H9 (cell line): ENCODE results near the gene SLC25A41. TPM values are rescaled to one million over a fixed set of nuclear protein-coding genes. Genes with fewer than 3 reads are reported as not detected.

ENCODE experiments used
- DNase-seq: peaks from one replicate; pipeline ENCODE4 v3.0.0-alpha.2; 2017
- H2AFZ ChIP-seq: one replicate; pipeline ENCODE4 v1.6.1; 2013; ENCODE audit warnings: mild to moderate bottlenecking, low read length, control low read depth, moderate library complexity
- H2AK5ac ChIP-seq: 2 replicates; pipeline ENCODE4 v1.6.1; 2013; ENCODE audit warnings: low read length, control low read depth, mixed read lengths; ENCODE audit not compliant: insufficient read length
- H2BK120ac ChIP-seq: one replicate; pipeline ENCODE4 v1.6.1; 2013; ENCODE audit warnings: low read depth, mild to moderate bottlenecking, low read length, control low read depth, inconsistent platforms; ENCODE audit not compliant: poor library complexity, severe bottlenecking
- H2BK12ac ChIP-seq: 2 replicates; pipeline ENCODE4 v1.6.1; 2013; ENCODE audit warnings: low read length, control low read depth, mixed read lengths, low read depth; ENCODE audit not compliant: insufficient read length
- H2BK15ac ChIP-seq: 2 replicates; pipeline ENCODE4 v1.6.1; 2013; ENCODE audit warnings: low read depth, low read length, control low read depth
- H2BK20ac ChIP-seq: one replicate; pipeline ENCODE4 v1.6.1; 2013; ENCODE audit warnings: low read depth, mild to moderate bottlenecking, low read length, control low read depth, inconsistent platforms; ENCODE audit not compliant: poor library complexity, severe bottlenecking
- H2BK5ac ChIP-seq: 2 replicates; pipeline ENCODE4 v1.6.1; 2013; ENCODE audit warnings: low read length, control low read depth, mixed read lengths; ENCODE audit not compliant: insufficient read length
- H3K14ac ChIP-seq: 2 replicates; pipeline ENCODE4 v1.6.1; 2013; ENCODE audit warnings: low read length, control low read depth; ENCODE audit not compliant: insufficient read depth
- H3K18ac ChIP-seq: 2 replicates; pipeline ENCODE4 v1.6.1; 2013; ENCODE audit warnings: low read depth, mild to moderate bottlenecking, mixed read lengths, low read length, control low read depth; ENCODE audit not compliant: insufficient read length
- H3K23ac ChIP-seq: 2 replicates; pipeline ENCODE4 v1.6.1; 2013; ENCODE audit warnings: low read length, control low read depth, mixed read lengths, low read depth; ENCODE audit not compliant: insufficient read length
- H3K23me2 ChIP-seq: 2 replicates; pipeline ENCODE4 v1.6.1; 2013; ENCODE audit warnings: low read depth, mild to moderate bottlenecking, mixed read lengths, low read length, control low read depth; ENCODE audit not compliant: insufficient read length, poor library complexity, severe bottlenecking
- H3K27ac ChIP-seq: 2 replicates; pipeline ENCODE4 v1.5.1; 2013; ENCODE audit warnings: low read length, control low read depth, mixed read lengths, low read depth; ENCODE audit not compliant: insufficient read length
- H3K27me3 ChIP-seq: 2 replicates; pipeline ENCODE4 v1.6.1; 2013; ENCODE audit warnings: low read length, control low read depth, inconsistent platforms; ENCODE audit not compliant: insufficient read depth
- H3K4ac ChIP-seq: 2 replicates; pipeline ENCODE4 v1.6.1; 2013; ENCODE audit warnings: low read depth, mild to moderate bottlenecking, control low read depth, inconsistent platforms, low read length, moderate library complexity
- H3K4me1 ChIP-seq: 2 replicates; pipeline ENCODE4 v1.6.1; 2013; ENCODE audit warnings: low read length, control low read depth, inconsistent platforms; ENCODE audit not compliant: insufficient read depth
- H3K4me2 ChIP-seq: 2 replicates; pipeline ENCODE4 v1.6.1; 2013; ENCODE audit warnings: low read length, control low read depth, mixed read lengths; ENCODE audit not compliant: insufficient read length, insufficient read depth
- H3K56ac ChIP-seq: 2 replicates; pipeline ENCODE4 v1.6.1; 2013; ENCODE audit warnings: low read depth, mild to moderate bottlenecking, mixed read lengths, low read length, control low read depth; ENCODE audit not compliant: insufficient read length
- H3K79me1 ChIP-seq: 2 replicates; pipeline ENCODE4 v1.6.1; 2013; ENCODE audit warnings: low read depth, mild to moderate bottlenecking, moderate library complexity, low read length, control low read depth, inconsistent platforms; ENCODE audit not compliant: insufficient read depth, poor library complexity, severe bottlenecking
- H3K79me2 ChIP-seq: 2 replicates; pipeline ENCODE4 v1.6.1; 2013; ENCODE audit warnings: low read length, control low read depth, inconsistent platforms; ENCODE audit not compliant: insufficient read depth
- H3K9ac ChIP-seq: 2 replicates; pipeline ENCODE4 v1.6.1; 2013; ENCODE audit warnings: low read length, control low read depth, mixed read lengths; ENCODE audit not compliant: insufficient read length; ENCODE audit errors: extremely low read depth
- H3K9me3 ChIP-seq: one replicate; pipeline ENCODE4 v1.6.1; 2013; ENCODE audit warnings: low read depth, low read length, inconsistent platforms; ENCODE audit not compliant: control insufficient read depth
- H3T11ph ChIP-seq: one replicate; pipeline ENCODE4 v1.6.1; 2013; ENCODE audit warnings: mild to moderate bottlenecking, low read length, control low read depth, inconsistent platforms
- H4K20me1 ChIP-seq: one replicate; pipeline ENCODE4 v1.6.1; 2013; ENCODE audit not compliant: control insufficient read depth, insufficient read length, insufficient read depth
- H4K5ac ChIP-seq: 2 replicates; pipeline ENCODE4 v1.6.1; 2013; ENCODE audit warnings: low read depth, mild to moderate bottlenecking, mixed read lengths, low read length, control low read depth; ENCODE audit not compliant: insufficient read length
- H4K8ac ChIP-seq: replicated peaks from 2 replicates; pipeline ENCODE4 v1.6.1; 2013; ENCODE audit warnings: low read length, control low read depth, mixed read lengths, low read depth; ENCODE audit not compliant: insufficient read length
- H4K91ac ChIP-seq: 2 replicates; pipeline ENCODE4 v1.6.1; 2013; ENCODE audit warnings: low read depth, mild to moderate bottlenecking, moderate library complexity, mixed read lengths, low read length, control low read depth; ENCODE audit not compliant: insufficient read length
- H3K27ac Mint-ChIP-seq, 3 experiments: 2 replicates in 2 of 3; 3 replicates in 1 of 3; pipeline ENCODE4 v1.8.0; 2020 to 2021; ENCODE audit warnings: mixed read lengths in 3 of 3, mild to moderate bottlenecking in 1 of 3, moderate library complexity in 1 of 3
- H3K27me3 Mint-ChIP-seq: 2 replicates; pipeline ENCODE4 v1.8.0; 2021; ENCODE audit warnings: low read depth, mild to moderate bottlenecking, moderate library complexity, mixed read lengths
- H3K36me3 Mint-ChIP-seq, 3 experiments: 2 replicates in 2 of 3; 3 replicates in 1 of 3; pipeline ENCODE4 v1.8.0; 2020 to 2021; ENCODE audit warnings: low read depth in 3 of 3, mixed read lengths in 3 of 3; ENCODE audit not compliant: insufficient read depth in 1 of 3
- H3K4me1 Mint-ChIP-seq, 2 experiments: 2 replicates each; pipeline ENCODE4 v1.8.0; 2020; ENCODE audit warnings: mixed read lengths in 2 of 2
- H3K4me3 Mint-ChIP-seq, 2 experiments: 2 replicates in 1 of 2; 3 replicates in 1 of 2; pipeline ENCODE4 v1.8.0; 2020 to 2021; ENCODE audit warnings: mild to moderate bottlenecking in 2 of 2, mixed read lengths in 2 of 2, moderate library complexity in 1 of 2
- H3K9me3 Mint-ChIP-seq, 2 experiments: 2 replicates in 1 of 2; 3 replicates in 1 of 2; pipeline ENCODE4 v1.8.0; 2020; ENCODE audit warnings: mild to moderate bottlenecking in 2 of 2, mixed read lengths in 2 of 2, moderate library complexity in 1 of 2
- WGBS: extraction: QIAGEN DNeasy Blood & Tissue Kit; methylation state at CpG from one replicate; pipeline ENCODE4 v1.1.7; 2013; ENCODE audit warnings: missing lambda C conversion rate, low lambda C conversion rate, mixed read lengths; ENCODE audit not compliant: insufficient read length; ENCODE audit errors: extremely low coverage; 5-methylcytosine and 5-hydroxymethylcytosine counted together
- microRNA-seq: library from miRNA; unstranded; fragments of <30 nt; microRNA quantifications from one replicate; pipeline ENCODE4, GENCODE V29; 2020; ENCODE audit warnings: borderline microRNAs expressed
- total RNA-seq: library from RNA; stranded (reverse); gene quantifications from 2 replicates; pipeline ENCODE4 v1.2.1, GENCODE V29; 2021
- TF ChIP-seq, protein P1 (sequence below): fragments of 200-600 bp; sonication (generic); conservative IDR thresholded peaks from 3 replicates; pipeline ENCODE4 v1.8.0; 2021; ENCODE audit warnings: antibody characterized with exemption, mild to moderate bottlenecking

SLC25A41 gene
- total RNA-seq, 1 experiment from 2014 or later: 0.20 TPM

DNA sequence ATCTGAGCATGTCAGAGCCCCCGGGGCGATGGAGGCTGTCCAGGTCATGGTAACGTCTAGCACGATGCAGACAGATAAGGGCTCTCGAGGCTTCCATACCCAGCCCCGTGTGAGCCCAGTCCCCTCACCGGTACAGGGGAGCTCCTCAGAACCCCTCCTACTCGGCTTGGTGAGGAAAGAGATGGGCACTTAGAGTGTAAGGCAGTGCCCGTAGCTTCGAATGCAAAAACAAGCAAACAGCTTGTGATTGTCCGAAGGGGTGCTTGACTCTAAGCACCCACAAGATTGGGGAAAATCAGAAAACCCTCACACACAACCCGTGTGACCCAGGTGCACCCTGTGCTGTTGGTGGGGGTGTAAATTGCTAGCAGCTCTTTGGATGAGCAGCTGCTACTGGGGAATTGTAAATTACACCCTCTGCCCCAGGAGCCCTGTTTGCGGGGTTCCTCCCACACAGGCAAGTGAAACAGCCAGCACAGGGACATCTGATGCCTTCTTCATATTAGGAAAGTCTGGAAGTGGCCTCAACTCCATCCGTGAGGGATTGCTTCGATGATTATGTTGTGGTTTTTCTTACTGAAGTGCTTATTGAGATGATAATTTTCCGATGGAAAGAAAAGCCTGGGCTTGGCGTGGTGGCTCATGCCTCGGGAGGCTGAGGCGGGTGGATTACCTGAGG is 56.9 kb downstream of the SLC25A41 start:
- Mint-ChIP-seq H3K36me3 (peaks cover 26 to 32% (median 32%) of the 10 kb centered on the region in 3 experiments), H3K4me3 (no peak overlapping the region), H3K27me3 (no peaks in the 10 kb centered on the region), H3K27ac (peak overlapping the region in 2 of 3 experiments; percentile 89 to 91; a peak in 5 of 7 replicates), H3K9me3 (peaks cover 4% of the 10 kb centered on the region in 2 experiments; a peak in 4 of 5 replicates), H3K4me1 (peaks cover 9 to 24% of the 10 kb centered on the region in 2 experiments)
- Histone ChIP-seq H2BK20ac (no peak overlapping the region), H4K91ac (no peak overlapping the region), H3K18ac (no peak overlapping the region), H3T11ph (no peak overlapping the region), H4K8ac (no peak overlapping the region), H2BK5ac (no peak overlapping the region), H2AK5ac (no peak overlapping the region), H3K4me1 (no peaks in the 10 kb centered on the region), H3K27ac (no peak overlapping the region), H3K9me3 (no peaks in the 10 kb centered on the region), H2BK15ac (no peak overlapping the region), H3K23me2 (no peaks in the 10 kb centered on the region), H3K23ac (no peak overlapping the region), H3K9ac (no peak overlapping the region), H2BK12ac (no peak overlapping the region), H3K27me3 (no peaks in the 10 kb centered on the region), H4K20me1 (no peaks in the 10 kb centered on the region), H2BK120ac (no peak overlapping the region), H3K79me2 (no peaks in the 10 kb centered on the region), H3K79me1 (no peaks in the 10 kb centered on the region), H3K4me2 (no peak overlapping the region), H4K5ac (no peak overlapping the region), H3K14ac (no peak overlapping the region), H3K56ac (no peak overlapping the region), H2AFZ (no peak overlapping the region), H3K4ac (no peak overlapping the region)
- DNase-seq: no peak
- no CpG with 5 or more reads among the region's 19 CpGs for WGBS
- TF ChIP-seq, protein P1, sequence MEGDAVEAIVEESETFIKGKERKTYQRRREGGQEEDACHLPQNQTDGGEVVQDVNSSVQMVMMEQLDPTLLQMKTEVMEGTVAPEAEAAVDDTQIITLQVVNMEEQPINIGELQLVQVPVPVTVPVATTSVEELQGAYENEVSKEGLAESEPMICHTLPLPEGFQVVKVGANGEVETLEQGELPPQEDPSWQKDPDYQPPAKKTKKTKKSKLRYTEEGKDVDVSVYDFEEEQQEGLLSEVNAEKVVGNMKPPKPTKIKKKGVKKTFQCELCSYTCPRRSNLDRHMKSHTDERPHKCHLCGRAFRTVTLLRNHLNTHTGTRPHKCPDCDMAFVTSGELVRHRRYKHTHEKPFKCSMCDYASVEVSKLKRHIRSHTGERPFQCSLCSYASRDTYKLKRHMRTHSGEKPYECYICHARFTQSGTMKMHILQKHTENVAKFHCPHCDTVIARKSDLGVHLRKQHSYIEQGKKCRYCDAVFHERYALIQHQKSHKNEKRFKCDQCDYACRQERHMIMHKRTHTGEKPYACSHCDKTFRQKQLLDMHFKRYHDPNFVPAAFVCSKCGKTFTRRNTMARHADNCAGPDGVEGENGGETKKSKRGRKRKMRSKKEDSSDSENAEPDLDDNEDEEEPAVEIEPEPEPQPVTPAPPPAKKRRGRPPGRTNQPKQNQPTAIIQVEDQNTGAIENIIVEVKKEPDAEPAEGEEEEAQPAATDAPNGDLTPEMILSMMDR: no peak

Small RNA genes within 50 kb of the gene (microRNA-seq; reads per million reads assigned to microRNA genes)
- gene MIR3940: 10.8 reads per million, percentile 48 among the genes with 10 or more reads in this experiment
- not detected for gene MIR6790
- gene MIR6885: not detected

Other genes starting within 250 kb of the SLC25A41 start
- 54.9 and 56.9 TPM in 2 replicates for gene MLLT1, start 153.8 kb downstream of the SLC25A41 start, total RNA-seq
- gene ACER1, start 100.2 kb downstream of the SLC25A41 start, total RNA-seq: not detected in 2 replicates
- 91.6 and 94.3 TPM in 2 replicates for gene CLPP, start 72.2 kb downstream of the SLC25A41 start, total RNA-seq
- gene ALKBH7, start 61.0 kb downstream of the SLC25A41 start, total RNA-seq: 81.6 and 85.7 TPM in 2 replicates
- 2.1 and 2.4 TPM in 2 replicates for gene PSPN, start 57.8 kb downstream of the SLC25A41 start, total RNA-seq
- gene GTF2F1, start 40.6 kb downstream of the SLC25A41 start, total RNA-seq: 61.2 and 67.2 TPM in 2 replicates
- gene KHSRP, start 9.0 kb downstream of the SLC25A41 start, total RNA-seq: 602 and 626 TPM in 2 replicates
- gene SLC25A23, start 26.0 kb upstream of the SLC25A41 start, total RNA-seq: 35.0 and 42.9 TPM in 2 replicates
- 31.4 and 32.1 TPM in 2 replicates for gene CRB3, start 30.5 kb upstream of the SLC25A41 start, total RNA-seq
- 2.4 TPM in 2 replicates for gene DENND1C, start 48.0 kb upstream of the SLC25A41 start, total RNA-seq
- 19.5 and 20.3 TPM in 2 replicates for gene TUBB4A, start 68.5 kb upstream of the SLC25A41 start, total RNA-seq
- 1.9 and 2.1 TPM in 2 replicates for gene TNFSF9, start 97.3 kb upstream of the SLC25A41 start, total RNA-seq
- gene CD70, start 157.4 kb upstream of the SLC25A41 start, total RNA-seq: 1.2 and 1.3 TPM in 2 replicates
- gene TNFSF14, start 236.4 kb upstream of the SLC25A41 start, total RNA-seq: not detected in 2 replicates